Cardiac fibroblast (primary cell): ENCODE data around the gene CCDC192.
"Not testable (repeated sequence)": the region's sequence is repeated elsewhere in the genome, so short reads cannot be mapped to it uniquely, and the experiment has no call there.

Experiments
- DNase-seq, 2 donors: peaks; one replicate each; pipeline versions ENCODE4 v3.0.0 to v3.0.0-alpha.2; 2010; ENCODE audit warnings: low read depth in 2 of 2
- H3K4me3 ChIP-seq, 2 donors: replicated peaks in 1 of 2; 1 replicate in 1 of 2; 2 replicates in 1 of 2; pipeline ENCODE4 v1.5.1; 2011; ENCODE audit warnings: low read depth in 2 of 2, low read length in 2 of 2, mild to moderate bottlenecking in 2 of 2, moderate library complexity in 1 of 2
- CTCF ChIP-seq: IDR thresholded peaks from one replicate; pipeline ENCODE4 v1.5.1; 2011; ENCODE audit warnings: low read depth, mild to moderate bottlenecking, low read length, inconsistent platforms

CCDC192 gene

GRCh38 chr5:127667926-127668325, 35.3 kb upstream of the CCDC192 start:
- TF ChIP-seq CTCF: no peak
- DNase-seq: no peak
- H3K4me3 ChIP-seq: no peak overlapping the region

- H3K4me3 ChIP-seq: no peak overlapping the region
- no peak for DNase-seq
- TF ChIP-seq CTCF: no peak
Measured at GRCh38 chr5:127671218-127671617, 32.0 kb upstream of the CCDC192 start.

DNA sequence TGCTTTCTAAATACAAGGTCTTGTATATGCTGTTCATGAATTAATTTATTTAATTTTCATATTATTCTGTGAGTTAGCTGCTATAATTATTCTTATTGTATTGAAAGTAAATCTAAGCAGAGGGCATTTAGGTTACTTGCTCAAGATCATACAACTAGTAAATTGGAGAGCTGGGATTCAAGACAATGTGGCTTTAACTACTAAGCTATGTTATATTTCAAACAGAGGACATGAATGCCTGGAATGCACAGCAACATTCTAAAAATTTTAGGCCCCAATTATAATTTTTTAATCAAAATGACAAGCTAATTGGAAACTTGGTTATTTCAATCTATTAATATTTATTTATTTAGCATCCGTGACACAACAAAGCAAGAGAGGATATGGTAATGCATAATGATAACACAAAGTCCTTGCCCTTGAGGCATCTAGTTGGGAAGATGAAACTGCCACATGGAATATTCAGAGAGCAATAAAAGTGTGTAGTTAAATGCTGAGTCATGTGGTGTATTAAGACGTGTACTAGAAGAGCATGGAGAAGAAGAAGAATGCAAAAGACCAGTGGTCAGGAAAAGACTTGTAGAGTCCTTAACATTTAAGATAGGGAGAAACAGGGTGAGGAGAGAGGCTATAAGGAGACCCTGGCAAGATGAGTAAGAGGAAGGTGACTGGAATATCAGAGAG, 29.9 kb upstream of the CCDC192 start:
- no peak overlapping the region for H3K4me3 ChIP-seq
- TF ChIP-seq CTCF: no peak
- DNase-seq: no peak

DNA sequence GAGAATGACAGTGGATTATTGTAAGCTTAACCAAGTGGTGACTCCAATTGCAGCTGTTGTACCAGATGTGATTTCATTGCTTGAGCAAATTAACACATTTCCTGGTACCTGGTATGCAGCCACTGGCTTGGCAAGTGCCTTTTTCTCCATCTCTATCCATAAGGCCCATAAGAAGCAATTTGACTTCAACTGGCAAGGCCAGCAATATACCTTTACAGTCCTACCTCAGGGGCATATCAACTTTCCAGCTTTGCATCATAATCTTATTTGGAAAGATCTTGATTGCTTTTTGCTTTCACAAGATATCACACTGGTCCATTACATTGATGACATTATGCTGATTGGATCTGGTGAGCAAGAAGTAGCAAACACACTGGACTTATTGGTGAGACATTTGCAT, 26.2 kb upstream of the CCDC192 start:
- H3K4me3 ChIP-seq, DNase-seq: not testable (repeated sequence)

- DNase-seq, H3K4me3 ChIP-seq: not testable (repeated sequence)
Measured at GRCh38 chr5:127679691-127680330, 23.4 kb upstream of the CCDC192 start.

DNA sequence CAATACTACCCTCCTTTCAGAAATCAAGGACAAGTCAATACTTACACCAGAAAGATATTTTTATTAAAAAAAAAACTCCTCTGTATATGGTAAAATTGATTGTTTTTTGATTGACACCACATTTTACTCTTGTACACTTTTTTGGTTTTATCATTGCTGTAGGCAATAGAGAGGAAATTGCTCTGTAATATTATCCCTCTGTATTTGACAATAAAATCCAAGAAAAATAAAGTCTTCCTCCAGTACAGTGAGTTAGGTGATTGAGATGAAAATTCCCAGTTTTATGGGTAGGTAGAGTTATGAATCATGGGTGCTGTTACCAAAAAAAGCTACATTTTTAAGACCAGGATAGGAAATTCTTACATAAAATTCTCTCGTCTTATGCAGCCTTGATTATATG, 22.6 kb upstream of the CCDC192 start:
- DNase-seq: no peak
- no peak for TF ChIP-seq CTCF
- H3K4me3 ChIP-seq: no peak overlapping the region

GRCh38 chr5:127683008-127683407, 20.2 kb upstream of the CCDC192 start:
- no peak for TF ChIP-seq CTCF
- peak; percentile 51 to 66 for DNase-seq
- H3K4me3 ChIP-seq: no peak overlapping the region
